HL-60/S4 treated with retinoic acid at 250 ng/mL for 4 days and 3 days (cell line): ENCODE measurements around the gene TLDC2.
"Not testable (repeated sequence)": the region's sequence is repeated elsewhere in the genome, so short reads cannot be mapped to it uniquely, and the experiment has no call there.

Experiments used
- in situ Hi-C: fragments of 300-500 bp; cut with MboI; formaldehyde crosslinking; loops from 2 replicates; pipeline ENCODE4 v1.7.0; 2022; ENCODE audit warnings: low sequenced_read_pairs

TLDC2 gene

GRCh38 chr20:36895036-36895435, 19.1 kb downstream of the TLDC2 start:
- in situ Hi-C loops: loop anchor here (25.0 kb wide), 1 partner anchor 683 kb away; no protein-coding TSS in a partner anchor

- in situ Hi-C loops: no loop called here
Observed at GRCh38 chr20:36904690-36905089, 28.8 kb downstream of the TLDC2 start.

GRCh38 chr20:36905566-36905965, 29.6 kb downstream of the TLDC2 start:
- in situ Hi-C loops: not testable (repeated sequence)

GRCh38 chr20:36906086-36906485, 30.1 kb downstream of the TLDC2 start:
- in situ Hi-C loops: not testable (repeated sequence)

- in situ Hi-C loops: no loop called here
Observed at GRCh38 chr20:36908603-36909002, 32.7 kb downstream of the TLDC2 start.

GRCh38 chr20:36916199-36916598, 40.3 kb downstream of the TLDC2 start:
- in situ Hi-C loops: no loop called here

- in situ Hi-C loops: no loop called here
Observed at GRCh38 chr20:36917240-36917639, 41.3 kb downstream of the TLDC2 start.

GRCh38 chr20:36917943-36918342, 42.0 kb downstream of the TLDC2 start:
- in situ Hi-C loops: no loop called here

GRCh38 chr20:36919715-36920333, 43.9 kb downstream of the TLDC2 start:
- in situ Hi-C loops: no loop called here

- in situ Hi-C loops: no loop called here
Observed at GRCh38 chr20:36920334-36920730, 44.4 kb downstream of the TLDC2 start.

- in situ Hi-C loops: no loop called here
Observed at GRCh38 chr20:36924167-36925045, 48.5 kb downstream of the TLDC2 start.

GRCh38 chr20:36925234-36925633, 49.3 kb downstream of the TLDC2 start:
- in situ Hi-C loops: no loop called here

GRCh38 chr20:36926653-36927200, 50.8 kb downstream of the TLDC2 start:
- in situ Hi-C loops: no loop called here

GRCh38 chr20:36927704-36928103, 51.8 kb downstream of the TLDC2 start:
- in situ Hi-C loops: no loop called here

- in situ Hi-C loops: no loop called here
Observed at GRCh38 chr20:36929290-36929689, 53.4 kb downstream of the TLDC2 start.

- in situ Hi-C loops: no loop called here
Observed at GRCh38 chr20:36929691-36930090, 53.8 kb downstream of the TLDC2 start.

- in situ Hi-C loops: not testable (repeated sequence)
Observed at GRCh38 chr20:36932067-36932466, 56.1 kb downstream of the TLDC2 start.

- in situ Hi-C loops: no loop called here
Observed at GRCh38 chr20:36932476-36933426, 56.8 kb downstream of the TLDC2 start.

- in situ Hi-C loops: not testable (repeated sequence)
Observed at GRCh38 chr20:36933571-36933970, 57.6 kb downstream of the TLDC2 start.

- in situ Hi-C loops: no loop called here
Observed at GRCh38 chr20:36936341-36936740, 60.4 kb downstream of the TLDC2 start.
